ENCODE results near the gene ODC1. TPM values are rescaled to one million over a fixed set of nuclear protein-coding genes. Genes with fewer than 3 reads are reported as not detected.
A peak's percentile ranks its signal among the peaks of the same experiment; 100 is the strongest.

ODC1 gene
- total and polyA plus RNA-seq, 2 donors (not counting 1 experiment from before 2014, with no cell fraction given): 86.4 to 89.3 TPM

DNA sequence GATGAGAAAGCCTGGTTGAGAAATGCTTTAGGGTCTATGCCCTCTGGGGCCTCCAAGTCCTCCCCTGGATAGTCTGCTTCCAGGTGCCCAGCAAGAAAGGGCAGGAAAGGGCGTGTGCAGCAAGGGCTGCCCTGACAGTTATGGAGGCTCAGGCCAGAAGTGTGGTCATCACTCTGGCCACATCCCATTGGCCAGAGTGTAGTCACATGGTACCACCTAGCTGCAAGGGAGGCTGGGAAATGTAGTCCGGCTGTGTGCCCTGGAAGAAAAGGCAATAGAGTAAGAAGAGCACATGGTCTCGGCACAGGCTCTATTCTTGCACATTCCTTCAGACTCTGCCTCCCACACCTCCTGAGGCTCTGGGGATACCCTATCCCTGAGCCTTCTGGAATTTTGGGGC, 35.7 kb downstream of the ODC1 start:
- no peak overlapping the region for H3K4me3 ChIP-seq (replicated peaks in 1 of 4; ENCODE audit: control extremely low read depth in 1 of 4, insufficient read depth in 1 of 4, low read depth in 3 of 4, low read length in 4 of 4)
- H3K27me3 ChIP-seq (ENCODE audit: control insufficient read depth, insufficient read depth, low read length): no peaks in the 10 kb centered on the region
- no peak overlapping the region for H3K4me2 ChIP-seq (ENCODE audit: extremely low read depth, insufficient read depth, low read length)
- no peaks in the 10 kb centered on the region for H4K20me1 ChIP-seq (ENCODE audit: control insufficient read depth, extremely low read depth, insufficient read depth, low read length)
- H3K9ac ChIP-seq (ENCODE audit: insufficient read depth, low read length): no peak overlapping the region
- H3K4me1 ChIP-seq (ENCODE audit: control insufficient read depth, extremely low read depth, insufficient read depth, low read length): peaks cover 12% of the 10 kb centered on the region
- TF ChIP-seq EZH2 (IDR thresholded peaks at IDR 0.05; ENCODE audit: low read length, missing control alignments) (no peak), CTCF (conservative IDR thresholded peaks at IDR 0.05 in 1 of 2, IDR thresholded peaks at IDR 0.05 in 1 of 2; ENCODE audit: low read depth in 1 of 2, low read length in 2 of 2) (no peak)
- DNase-seq (ENCODE audit: low read depth in 2 of 2): peak in 1 of 2 donors; percentile 46
- no peaks in the 10 kb centered on the region for H3K79me2 ChIP-seq (ENCODE audit: control insufficient read depth, insufficient read depth, low read length)
- H3K9me3 ChIP-seq (ENCODE audit: control insufficient read depth, insufficient read depth, low read depth, low read length): no peaks in the 10 kb centered on the region
- no peaks in the 10 kb centered on the region for H3K36me3 ChIP-seq (ENCODE audit: control insufficient read depth, insufficient read depth, low read length)
- no peak overlapping the region for H3K27ac ChIP-seq (ENCODE audit: insufficient read depth, low read length)
- H2AFZ ChIP-seq (ENCODE audit: low read length): no peak overlapping the region

DNA sequence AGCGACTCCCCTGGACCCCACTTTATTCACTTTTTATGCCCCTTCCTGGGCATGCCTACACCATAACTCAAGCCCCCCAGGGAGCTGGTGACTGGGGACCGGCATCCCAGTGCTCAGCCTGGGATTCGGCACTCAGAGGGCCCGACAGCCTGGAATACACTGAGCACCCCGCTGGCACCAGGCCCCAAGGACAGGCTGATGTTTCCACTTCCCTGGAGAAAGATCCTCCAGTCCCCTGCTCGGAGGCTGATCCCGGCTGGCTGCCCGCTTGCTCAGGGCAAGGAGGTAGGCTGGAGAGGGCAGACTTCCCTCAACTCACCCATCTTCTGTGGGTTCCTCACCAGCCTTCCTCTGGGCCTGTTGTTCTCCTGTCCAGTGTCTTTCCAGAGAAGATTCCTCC, 36.6 kb downstream of the ODC1 start:
- TF ChIP-seq EZH2 (IDR thresholded peaks at IDR 0.05; ENCODE audit: low read length, missing control alignments): no peak
- no peak for TF ChIP-seq CTCF (conservative IDR thresholded peaks at IDR 0.05 in 1 of 2, IDR thresholded peaks at IDR 0.05 in 1 of 2; ENCODE audit: low read depth in 1 of 2, low read length in 2 of 2)
- no peak overlapping the region for H3K4me2 ChIP-seq (ENCODE audit: extremely low read depth, insufficient read depth, low read length)
- no peak overlapping the region for H3K4me3 ChIP-seq (replicated peaks in 1 of 4; ENCODE audit: control extremely low read depth in 1 of 4, insufficient read depth in 1 of 4, low read depth in 3 of 4, low read length in 4 of 4)
- no peaks in the 10 kb centered on the region for H3K9me3 ChIP-seq (ENCODE audit: control insufficient read depth, insufficient read depth, low read depth, low read length)
- no peaks in the 10 kb centered on the region for H4K20me1 ChIP-seq (ENCODE audit: control insufficient read depth, extremely low read depth, insufficient read depth, low read length)
- no peak for DNase-seq (ENCODE audit: low read depth in 2 of 2)
- H3K27ac ChIP-seq (ENCODE audit: insufficient read depth, low read length): no peak overlapping the region
- H2AFZ ChIP-seq (ENCODE audit: low read length): no peak overlapping the region
- H3K79me2 ChIP-seq (ENCODE audit: control insufficient read depth, insufficient read depth, low read length): no peaks in the 10 kb centered on the region
- peaks cover 12% of the 10 kb centered on the region for H3K4me1 ChIP-seq (ENCODE audit: control insufficient read depth, extremely low read depth, insufficient read depth, low read length)
- H3K36me3 ChIP-seq (ENCODE audit: control insufficient read depth, insufficient read depth, low read length): no peaks in the 10 kb centered on the region
- no peaks in the 10 kb centered on the region for H3K27me3 ChIP-seq (ENCODE audit: control insufficient read depth, insufficient read depth, low read length)
- H3K9ac ChIP-seq (ENCODE audit: insufficient read depth, low read length): no peak overlapping the region

GRCh38 chr2:10410823-10411437, 37.2 kb downstream of the ODC1 start:
- TF ChIP-seq CTCF (conservative IDR thresholded peaks at IDR 0.05 in 1 of 2, IDR thresholded peaks at IDR 0.05 in 1 of 2; ENCODE audit: low read depth in 1 of 2, low read length in 2 of 2): no peak
- TF ChIP-seq EZH2 (IDR thresholded peaks at IDR 0.05; ENCODE audit: low read length, missing control alignments): no peak
- H3K79me2 ChIP-seq (ENCODE audit: control insufficient read depth, insufficient read depth, low read length): no peaks in the 10 kb centered on the region
- no peak overlapping the region for H3K9ac ChIP-seq (ENCODE audit: insufficient read depth, low read length)
- no peaks in the 10 kb centered on the region for H3K9me3 ChIP-seq (ENCODE audit: control insufficient read depth, insufficient read depth, low read depth, low read length)
- H3K4me1 ChIP-seq (ENCODE audit: control insufficient read depth, extremely low read depth, insufficient read depth, low read length): peaks cover 12% of the 10 kb centered on the region
- DNase-seq (ENCODE audit: low read depth in 2 of 2): no peak
- no peaks in the 10 kb centered on the region for H3K36me3 ChIP-seq (ENCODE audit: control insufficient read depth, insufficient read depth, low read length)
- H2AFZ ChIP-seq (ENCODE audit: low read length): no peak overlapping the region
- H3K27me3 ChIP-seq (ENCODE audit: control insufficient read depth, insufficient read depth, low read length): no peaks in the 10 kb centered on the region
- no peaks in the 10 kb centered on the region for H4K20me1 ChIP-seq (ENCODE audit: control insufficient read depth, extremely low read depth, insufficient read depth, low read length)
- H3K27ac ChIP-seq (ENCODE audit: insufficient read depth, low read length): no peak overlapping the region
- H3K4me3 ChIP-seq (replicated peaks in 1 of 4; ENCODE audit: control extremely low read depth in 1 of 4, insufficient read depth in 1 of 4, low read depth in 3 of 4, low read length in 4 of 4): no peak overlapping the region
- no peak overlapping the region for H3K4me2 ChIP-seq (ENCODE audit: extremely low read depth, insufficient read depth, low read length)

Measured in fibroblast of lung (primary cell).